A673 (cell line): ENCODE measurements around the gene TOMM5. TPM values are rescaled to one million over a fixed set of nuclear protein-coding genes. Genes with fewer than 3 reads are reported as not detected.

Experiments
- BruUV-seq: library from RNA; stranded (reverse); fragments of 400-500 nt; replicated peaks from 2 replicates; lab custom pipeline; 2021; lab: Mats Ljungman, UMichigan
- CTCF ChIA-PET: fragments of 300-600 bp; sonication (Branson Sonifier 250); formaldehyde crosslinking; loops from one replicate; lab custom pipeline; 2022; ENCODE audit warnings: antibody characterized with exemption; lab: Charles Lee
- POLR2A ChIA-PET: fragments of 300-600 bp; sonication (Branson Sonifier 250); formaldehyde crosslinking; loops from one replicate; lab custom pipeline; 2022; ENCODE audit warnings: antibody characterized with exemption; ENCODE audit not compliant: low non-redundant PET; lab: Charles Lee
- DNase-seq: peaks from one replicate; pipeline ENCODE4 v3.0.0-alpha.2; 2015; ENCODE audit warnings: low spot score
- H3K27ac ChIP-seq: fragments of 200-600 bp; sonication (generic); 2 replicates; pipeline ENCODE4 v1.5.1; 2016; ENCODE audit warnings: mixed run types, low read depth, mild to moderate bottlenecking, mixed read lengths, antibody characterized with exemption, low read length; ENCODE audit not compliant: poor library complexity, severe bottlenecking
- H3K27me3 ChIP-seq: fragments of 200-600 bp; sonication (generic); replicated peaks from 2 replicates; pipeline ENCODE4 v1.6.1; 2017; ENCODE audit warnings: mixed run types, low read depth, mild to moderate bottlenecking, mixed read lengths, antibody characterized with exemption, low read length; ENCODE audit not compliant: insufficient read depth, poor library complexity
- H3K36me3 ChIP-seq: fragments of 200-600 bp; sonication (generic); 2 replicates; pipeline ENCODE4 v1.6.1; 2016; ENCODE audit warnings: mixed run types, mild to moderate bottlenecking, mixed read lengths, antibody characterized with exemption, low read length; ENCODE audit not compliant: insufficient read depth, poor library complexity, severe bottlenecking
- H3K4me1 ChIP-seq: fragments of 200-600 bp; sonication (generic); 2 replicates; pipeline ENCODE4 v1.6.1; 2017; ENCODE audit warnings: mixed run types, mild to moderate bottlenecking, mixed read lengths, antibody characterized with exemption, low read length; ENCODE audit not compliant: insufficient read depth, poor library complexity, severe bottlenecking
- H3K4me3 ChIP-seq: fragments of 200-600 bp; sonication (generic); 2 replicates; pipeline ENCODE4 v1.5.1; 2016; ENCODE audit warnings: low read depth, mixed run types, mild to moderate bottlenecking, mixed read lengths, low read length; ENCODE audit not compliant: poor library complexity, severe bottlenecking
- H3K9me3 ChIP-seq: fragments of 200-600 bp; sonication (generic); 2 replicates; pipeline ENCODE4 v1.6.1; 2016; ENCODE audit warnings: mixed run types, low read depth, mild to moderate bottlenecking, mixed read lengths, antibody characterized with exemption, low read length; ENCODE audit not compliant: poor library complexity, severe bottlenecking
- CTCF ChIP-seq: fragments of 300-800, 200-600 bp; sonication (generic); conservative IDR thresholded peaks from 2 replicates; pipeline ENCODE4 v1.5.1; 2017; ENCODE audit warnings: low read depth, mild to moderate bottlenecking, antibody characterized with exemption, low read length, moderate library complexity, mixed read lengths
- EZH2 ChIP-seq: fragments of 200-600 bp; sonication (generic); IDR thresholded peaks from 2 replicates; pipeline ENCODE4 v1.6.1; 2017; ENCODE audit warnings: borderline replicate concordance, low read depth, mild to moderate bottlenecking, mixed read lengths, antibody characterized with exemption, low read length; ENCODE audit not compliant: poor library complexity, severe bottlenecking
- intact Hi-C: fragments of 100-400 bp; cut with micrococcal nuclease; formaldehyde crosslinking; loops from one replicate; pipeline ENCODE4 v1.10.0; 2022; ENCODE audit not compliant: unreplicated experiment
- total RNA-seq: library from RNA; stranded (reverse); gene quantifications from 2 replicates; pipeline ENCODE4 v1.2.3, GENCODE V29; 2021

The TOMM5 gene
- total RNA-seq, 1 experiment from 2014 or later: 247 TPM

DNA sequence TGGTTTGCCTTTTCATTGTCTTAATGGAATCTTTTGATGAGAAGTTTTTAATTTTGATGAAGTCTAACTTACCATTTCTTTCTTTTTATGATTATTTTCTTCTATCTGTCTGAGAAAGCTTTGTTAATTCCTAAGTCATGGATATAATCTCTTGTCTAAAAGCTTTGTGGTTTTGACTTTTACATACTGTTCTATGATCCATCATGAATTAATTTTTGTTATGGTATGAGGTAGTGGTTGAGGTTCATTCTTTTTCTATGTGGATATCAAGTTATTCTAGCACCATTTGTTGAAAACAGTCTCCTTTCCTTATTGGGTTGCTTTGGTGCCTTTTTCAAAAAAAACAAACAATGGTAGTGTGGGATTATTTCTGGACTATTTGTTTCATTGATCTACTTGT lies 36.6 kb downstream of the TOMM5 start:
- TF ChIP-seq CTCF (no peak), EZH2 (no peak)
- Histone ChIP-seq H3K36me3 (no peaks in the 10 kb centered on the region), H3K27me3 (no peaks in the 10 kb centered on the region), H3K9me3 (no peaks in the 10 kb centered on the region), H3K27ac (no peak overlapping the region), H3K4me3 (no peak overlapping the region), H3K4me1 (no peaks in the 10 kb centered on the region)
- CTCF ChIA-PET: no interaction called here
- no TSS peak for BruUV-seq
- POLR2A ChIA-PET: no interaction called here
- intact Hi-C loops: no loop called here
- DNase-seq: no peak

DNA sequence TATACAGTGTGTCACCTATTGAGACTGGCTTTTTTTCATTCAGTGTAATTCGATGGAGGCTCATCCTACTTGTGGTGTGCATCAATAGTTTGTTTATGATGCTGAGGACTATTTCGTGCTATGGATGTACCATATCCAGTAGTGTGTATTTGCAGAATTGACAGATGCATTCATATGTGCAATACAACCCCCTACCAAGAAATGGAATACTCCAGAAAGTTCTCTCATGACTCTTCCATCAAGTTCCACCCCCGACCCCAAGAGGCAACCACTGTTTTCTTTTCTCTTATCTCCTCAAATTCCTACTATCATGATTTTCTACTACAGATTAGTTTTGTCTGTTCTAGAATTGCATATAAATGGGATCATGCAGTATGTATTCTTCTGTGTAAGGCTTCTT lies 38.1 kb downstream of the TOMM5 start:
- POLR2A ChIA-PET: no interaction called here
- no peak for DNase-seq
- Histone ChIP-seq H3K4me3 (no peak overlapping the region), H3K36me3 (no peaks in the 10 kb centered on the region), H3K27ac (no peak overlapping the region), H3K27me3 (no peaks in the 10 kb centered on the region), H3K9me3 (no peaks in the 10 kb centered on the region), H3K4me1 (no peaks in the 10 kb centered on the region)
- no TSS peak for BruUV-seq
- intact Hi-C loops: no loop called here
- CTCF ChIA-PET: no interaction called here
- no peak for TF ChIP-seq CTCF
- TF ChIP-seq EZH2: no peak

DNA sequence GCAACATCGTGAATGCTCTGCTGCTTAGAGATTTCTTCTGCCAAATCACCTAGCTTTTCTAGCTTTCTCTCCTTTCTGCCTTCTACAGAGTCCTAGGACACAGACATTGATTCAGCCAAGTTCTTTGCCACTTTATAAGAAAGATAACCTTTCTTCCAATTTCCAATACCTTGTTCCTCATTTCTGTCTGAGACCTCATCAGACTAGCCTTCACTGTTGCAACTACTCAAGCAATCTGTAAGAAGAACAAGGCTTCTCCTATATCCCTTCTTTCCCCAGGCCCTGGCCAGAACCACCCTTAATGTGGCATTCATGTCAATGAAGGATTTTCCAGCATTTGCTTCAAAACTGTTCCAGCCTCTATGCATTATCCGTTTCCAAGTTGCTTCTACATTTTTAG lies 40.5 kb downstream of the TOMM5 start:
- H3K4me1 ChIP-seq: no peaks in the 10 kb centered on the region
- TF ChIP-seq CTCF: no peak
- TF ChIP-seq EZH2: no peak
- ChIA-PET POLR2A (no interaction called here), CTCF (no interaction called here)
- H3K27ac ChIP-seq: no peak overlapping the region
- DNase-seq: no peak
- H3K4me3 ChIP-seq: no peak overlapping the region
- no peaks in the 10 kb centered on the region for H3K27me3 ChIP-seq
- no peaks in the 10 kb centered on the region for H3K36me3 ChIP-seq
- BruUV-seq: no TSS peak
- intact Hi-C loops: no loop called here
- H3K9me3 ChIP-seq: no peaks in the 10 kb centered on the region
